GM12873 (cell line): Measurements from ENCODE around the gene ITPR1.

ENCODE experiments used
- CTCF ChIP-seq: IDR thresholded peaks from 2 replicates; pipeline ENCODE4 v1.5.1; 2012; ENCODE audit warnings: low read depth, mild to moderate bottlenecking, moderate library complexity, low read length, control low read depth; ENCODE audit not compliant: insufficient read depth; ENCODE audit errors: missing control alignments

Gene ITPR1

DNA sequence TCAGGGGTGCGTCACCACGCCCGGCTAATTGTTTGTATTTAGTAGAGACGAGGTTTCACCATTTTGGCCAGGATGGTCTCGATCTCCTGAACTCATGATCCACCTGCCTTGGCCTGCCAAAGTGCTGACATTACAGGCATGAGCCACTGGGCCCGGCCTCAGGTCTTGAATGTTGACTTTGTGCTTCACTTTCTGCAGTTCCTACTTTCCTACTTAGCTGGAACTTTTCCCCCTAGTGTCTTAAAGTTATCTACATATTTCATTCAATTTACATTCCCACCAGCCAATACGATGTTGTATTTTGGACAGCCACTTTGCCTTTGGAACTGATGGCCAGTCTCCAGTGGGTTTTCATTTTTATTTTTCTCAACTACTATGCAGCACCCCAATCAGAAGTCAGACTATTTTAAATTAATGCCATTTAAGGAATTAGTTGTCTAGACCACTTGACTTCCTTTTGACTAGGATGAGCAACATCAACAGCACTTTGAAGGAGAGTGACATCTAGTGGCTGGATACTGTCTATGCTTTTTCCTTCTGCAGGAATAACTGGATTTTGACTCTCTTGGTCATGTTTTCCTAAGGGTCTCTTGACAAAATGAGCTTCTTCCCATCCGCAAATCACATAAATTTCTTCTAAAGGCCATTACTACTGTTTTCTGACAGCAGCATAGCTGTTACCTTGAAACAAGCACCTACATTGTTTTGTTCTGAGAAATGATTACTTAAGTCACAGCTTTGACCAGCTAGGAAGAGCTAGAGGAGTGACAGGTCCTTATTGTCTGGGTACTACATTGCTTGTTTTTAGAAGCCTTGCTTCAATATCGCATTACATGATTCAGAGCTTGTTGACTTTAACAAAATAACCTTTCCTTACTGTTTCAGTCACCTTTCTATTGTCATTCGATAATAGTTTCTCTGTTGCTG lies 140.2 kb downstream of the ITPR1 start:
- TF ChIP-seq CTCF, result peak; percentile 89

DNA sequence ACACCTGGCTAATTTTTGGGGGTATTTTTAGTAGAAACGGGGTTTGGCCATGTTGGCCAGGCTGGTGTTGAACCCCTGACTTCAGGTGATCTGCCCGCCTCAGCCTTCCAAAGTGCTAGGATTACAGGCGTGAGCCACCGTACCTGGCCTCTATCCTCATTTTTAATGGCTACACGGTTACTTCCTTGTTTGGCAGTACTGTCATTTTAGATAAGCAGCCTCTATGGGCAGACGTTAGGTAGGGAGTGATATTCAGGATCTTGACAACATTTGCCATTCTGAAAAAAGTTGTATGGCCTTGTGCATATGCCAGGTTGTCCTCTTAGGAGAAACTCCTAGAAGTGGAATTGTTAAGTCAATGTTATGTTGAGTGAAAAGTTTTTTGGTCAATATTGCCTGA lies 141.7 kb downstream of the ITPR1 start:
- TF ChIP-seq CTCF, result no peak

DNA sequence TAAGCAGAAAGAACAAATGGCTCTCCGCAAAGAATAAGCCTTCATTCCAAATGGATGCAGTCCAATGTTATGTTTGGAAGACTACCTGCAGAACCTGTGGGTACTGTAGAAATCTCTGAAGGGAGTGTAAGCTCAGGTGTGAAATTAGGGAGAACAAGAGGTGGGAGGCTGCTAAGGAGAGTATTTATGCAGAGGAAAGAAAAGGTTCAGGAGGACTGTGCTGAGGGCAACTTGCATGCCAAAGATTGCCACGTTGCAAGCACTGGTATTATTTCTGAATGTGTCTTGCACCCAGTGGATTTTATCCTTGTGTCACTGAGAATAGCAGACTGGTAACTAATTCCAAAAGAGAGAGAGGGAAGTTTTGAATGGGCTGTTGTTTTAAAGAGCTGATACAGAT lies 144.1 kb downstream of the ITPR1 start:
- no peak for TF ChIP-seq CTCF

- TF ChIP-seq CTCF, result no peak
Measured at GRCh38 chr3:4641863-4642563, 148.9 kb downstream of the ITPR1 start.

GRCh38 chr3:4642611-4643010 lies 149.5 kb downstream of the ITPR1 start:
- TF ChIP-seq CTCF, result no peak

GRCh38 chr3:4643904-4644547 lies 150.9 kb downstream of the ITPR1 start:
- no peak for TF ChIP-seq CTCF

DNA sequence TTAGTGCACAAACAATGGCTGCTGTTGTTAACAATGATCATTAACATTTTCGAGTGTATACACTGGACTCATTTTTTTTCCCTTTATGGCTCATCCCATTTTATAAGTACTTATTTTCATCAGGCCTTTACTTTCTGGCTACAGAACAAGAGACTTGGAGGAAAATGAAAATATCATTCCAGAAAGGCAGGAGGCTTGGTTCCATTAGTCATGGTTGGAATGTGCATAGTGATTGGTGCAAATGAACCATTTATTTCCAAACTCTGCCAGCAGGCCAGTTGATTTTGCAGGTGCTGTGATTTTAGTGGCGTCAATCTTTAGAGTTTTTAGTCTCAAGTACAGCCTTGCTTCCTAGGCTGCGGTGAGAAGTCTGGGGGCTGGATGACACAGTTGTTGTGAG lies 151.8 kb downstream of the ITPR1 start:
- TF ChIP-seq CTCF, result no peak
